GM12864 (cell line): Measurements from ENCODE around the gene HSPE1.

Experiments
- DNase-seq: peaks from one replicate; pipeline ENCODE4 v3.0.0-alpha.2; 2011; ENCODE audit warnings: low read depth
- H3K4me3 ChIP-seq: 2 replicates; pipeline ENCODE4 v1.5.1; 2011; ENCODE audit warnings: mild to moderate bottlenecking, low read depth, low read length, control low read depth
- TF ChIP-seq, protein P1 (sequence below): IDR thresholded peaks from 2 replicates; pipeline ENCODE4 v1.5.1; 2011; ENCODE audit warnings: low read depth, mild to moderate bottlenecking, moderate library complexity, low read length, control low read depth, inconsistent platforms; ENCODE audit errors: missing control alignments

Gene HSPE1

DNA sequence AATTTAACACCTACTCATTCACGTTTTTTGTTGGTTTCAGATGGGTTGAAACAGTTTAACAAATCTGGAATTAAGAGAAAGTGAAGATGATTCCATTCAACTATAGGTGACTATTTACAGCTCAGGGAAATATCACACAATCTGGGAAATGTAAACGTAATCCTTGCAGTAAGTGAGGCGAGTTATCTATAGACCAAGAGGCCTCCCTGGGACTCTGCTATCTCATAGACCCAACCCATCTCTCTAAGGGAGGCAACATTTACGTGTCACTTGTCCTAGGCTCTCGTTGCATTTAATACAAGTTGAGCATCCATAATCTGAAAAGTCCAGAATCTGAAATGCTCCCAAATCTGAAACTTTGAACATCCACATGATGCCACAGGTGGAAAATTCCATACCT is 13.7 kb downstream of the HSPE1 start:
- DNase-seq = no peak
- TF ChIP-seq, protein P1, sequence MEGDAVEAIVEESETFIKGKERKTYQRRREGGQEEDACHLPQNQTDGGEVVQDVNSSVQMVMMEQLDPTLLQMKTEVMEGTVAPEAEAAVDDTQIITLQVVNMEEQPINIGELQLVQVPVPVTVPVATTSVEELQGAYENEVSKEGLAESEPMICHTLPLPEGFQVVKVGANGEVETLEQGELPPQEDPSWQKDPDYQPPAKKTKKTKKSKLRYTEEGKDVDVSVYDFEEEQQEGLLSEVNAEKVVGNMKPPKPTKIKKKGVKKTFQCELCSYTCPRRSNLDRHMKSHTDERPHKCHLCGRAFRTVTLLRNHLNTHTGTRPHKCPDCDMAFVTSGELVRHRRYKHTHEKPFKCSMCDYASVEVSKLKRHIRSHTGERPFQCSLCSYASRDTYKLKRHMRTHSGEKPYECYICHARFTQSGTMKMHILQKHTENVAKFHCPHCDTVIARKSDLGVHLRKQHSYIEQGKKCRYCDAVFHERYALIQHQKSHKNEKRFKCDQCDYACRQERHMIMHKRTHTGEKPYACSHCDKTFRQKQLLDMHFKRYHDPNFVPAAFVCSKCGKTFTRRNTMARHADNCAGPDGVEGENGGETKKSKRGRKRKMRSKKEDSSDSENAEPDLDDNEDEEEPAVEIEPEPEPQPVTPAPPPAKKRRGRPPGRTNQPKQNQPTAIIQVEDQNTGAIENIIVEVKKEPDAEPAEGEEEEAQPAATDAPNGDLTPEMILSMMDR = no peak
- no peak overlapping the region for H3K4me3 ChIP-seq

DNA sequence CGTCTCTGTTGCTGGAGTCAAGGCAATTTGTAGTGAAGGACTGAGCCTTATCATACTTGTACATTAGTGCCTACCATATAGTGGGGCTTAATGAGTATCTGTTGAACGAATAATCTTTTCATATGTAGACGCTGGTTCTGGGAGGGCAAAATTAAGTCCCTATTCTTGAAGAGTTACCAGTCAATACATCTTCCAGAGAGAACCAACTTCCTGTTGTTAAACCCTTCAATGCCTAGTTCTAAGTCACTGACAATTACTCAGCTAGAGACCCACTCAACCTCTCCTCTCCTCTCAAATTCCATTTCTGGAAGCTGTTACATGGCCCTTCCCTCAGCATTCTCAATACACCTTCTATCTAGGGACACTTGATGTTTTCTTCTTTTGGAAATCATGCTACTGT is 14.6 kb downstream of the HSPE1 start:
- peak overlapping the region; percentile 86; the same call in 1 of the 2 replicates for H3K4me3 ChIP-seq
- TF ChIP-seq, protein P1 = no peak
- DNase-seq = no peak

DNA sequence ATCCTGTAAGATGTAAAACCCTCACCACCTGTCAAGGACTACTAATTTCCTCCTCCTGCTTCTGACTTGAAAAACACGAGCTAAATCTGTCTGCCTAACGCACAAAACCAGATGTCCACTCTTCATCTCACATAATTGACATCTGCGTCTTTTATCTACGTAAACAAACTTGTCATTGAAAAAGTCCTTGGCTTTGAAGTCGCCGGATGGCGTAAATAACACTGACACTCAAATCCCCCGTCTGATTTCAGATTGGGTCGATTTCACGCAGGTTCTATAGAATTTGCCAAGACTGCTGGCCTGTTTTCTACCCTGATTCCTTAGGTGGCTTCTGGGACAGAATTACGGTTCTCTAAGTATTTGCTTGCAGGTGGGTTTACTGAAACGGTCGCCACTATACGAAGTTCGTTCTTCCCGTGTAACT is 15.1 kb downstream of the HSPE1 start:
- H3K4me3 ChIP-seq = peak overlapping the region; percentile 86
- no peak for DNase-seq
- TF ChIP-seq, protein P1 = no peak

DNA sequence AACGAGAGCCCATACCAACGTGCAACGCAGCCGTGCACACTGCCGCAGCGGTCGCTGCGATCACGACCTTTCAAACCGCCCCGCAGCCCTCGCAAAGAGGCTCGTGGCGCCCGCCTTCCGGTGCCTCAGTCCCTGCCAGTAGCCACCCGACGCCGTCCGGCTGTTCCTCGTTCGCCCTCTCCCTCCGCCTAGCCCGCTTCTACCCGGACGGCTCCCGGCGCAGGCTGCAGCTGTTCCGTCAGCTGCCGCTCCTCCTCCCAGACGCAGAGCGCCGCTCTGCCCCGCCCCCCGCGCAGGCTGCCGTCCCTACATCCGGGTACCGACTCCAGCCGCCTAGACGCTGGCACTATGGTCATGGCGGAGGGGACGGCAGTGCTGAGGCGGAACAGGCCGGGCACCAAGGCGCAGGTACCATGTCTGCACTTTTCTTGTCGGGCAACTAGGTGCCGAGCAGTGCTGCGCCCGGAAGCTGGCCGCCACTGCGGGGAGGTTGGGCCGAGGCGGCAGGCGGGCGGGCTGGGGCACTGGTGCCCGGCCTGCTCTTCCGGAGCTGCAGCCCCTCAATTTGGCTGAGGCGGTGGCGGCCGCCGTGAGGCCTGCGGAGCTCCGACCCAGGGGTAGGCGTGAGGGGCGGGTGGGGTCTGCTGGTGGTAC is 15.7 kb downstream of the HSPE1 start, which contains the start of gene MOB4:
Gene MOB4, plus strand, starts transcription at position 328 of the 654 bp plus-strand sequence. Its CDS starts 21 bp downstream, at position 349.
- DNase-seq = peak; percentile 86
- H3K4me3 ChIP-seq = peak within 1 kb of the TSS; percentile 86
- TF ChIP-seq, protein P1 = no peak

DNA sequence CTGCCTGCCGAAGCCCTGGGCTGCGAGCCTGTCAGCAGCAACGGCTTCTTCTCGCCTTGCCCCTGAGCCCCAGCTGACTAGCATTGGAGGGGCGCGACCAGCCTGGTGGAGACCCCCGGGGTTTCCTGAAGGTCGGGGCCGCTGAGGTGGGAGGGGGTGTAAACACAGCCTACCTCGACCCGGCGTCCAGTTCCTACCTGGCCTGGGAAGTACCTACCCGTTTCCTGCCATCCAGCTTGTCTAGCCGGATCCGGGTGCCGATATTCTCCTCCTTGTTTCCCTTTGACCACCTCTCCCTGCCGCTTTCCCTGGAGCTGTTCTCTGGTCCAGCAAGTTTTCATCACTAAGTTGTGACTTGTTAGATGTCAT is 16.2 kb downstream of the HSPE1 start:
- TF ChIP-seq, protein P1 = no peak
- H3K4me3 ChIP-seq = peak overlapping the region; percentile 86
- DNase-seq = no peak

DNA sequence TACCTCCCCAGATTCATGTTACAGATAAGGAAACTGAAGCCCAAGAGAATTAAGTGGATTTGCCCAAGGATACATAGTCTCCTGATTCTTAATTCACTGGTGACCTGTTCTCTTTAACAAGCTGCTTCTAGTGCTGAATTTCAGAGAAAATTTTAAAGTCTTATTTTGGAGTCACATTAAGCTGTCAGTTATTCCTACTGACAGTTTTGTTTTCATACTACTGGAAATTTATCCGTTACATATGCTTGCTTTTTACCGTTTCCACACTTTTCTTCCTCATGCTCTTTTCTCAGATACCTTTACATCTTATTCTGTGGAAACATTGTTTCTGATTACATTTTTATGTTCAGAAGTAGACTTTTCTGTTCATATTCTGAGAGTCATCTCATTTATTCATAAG is 17.0 kb downstream of the HSPE1 start:
- no peak for DNase-seq
- H3K4me3 ChIP-seq = peak overlapping the region; percentile 86
- TF ChIP-seq, protein P1 = no peak

DNA sequence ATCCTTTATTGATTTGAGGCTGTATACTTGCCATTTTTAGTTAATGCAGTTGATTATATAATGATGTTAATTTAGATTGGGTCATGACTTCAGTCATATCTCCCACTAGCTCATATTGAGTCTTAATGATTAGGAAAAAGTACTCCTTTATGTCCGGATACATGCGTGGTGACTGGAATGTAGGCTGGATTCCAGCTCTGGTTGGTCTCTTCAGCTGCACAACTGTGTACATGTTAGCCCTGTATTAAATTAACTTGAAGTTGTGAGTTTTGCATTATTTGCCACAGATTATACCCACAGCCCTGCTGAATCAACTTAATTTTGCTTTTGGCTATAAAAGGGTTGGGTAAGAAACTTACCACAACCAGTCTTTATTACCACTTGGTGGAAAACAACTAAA is 38.2 kb downstream of the HSPE1 start:
- DNase-seq = no peak
- H3K4me3 ChIP-seq = no peak overlapping the region
- TF ChIP-seq, protein P1 = no peak
